Glutamatergic neuron (in vitro differentiated cells): ENCODE measurements around the gene DDX39A. TPM values are rescaled to one million over a fixed set of nuclear protein-coding genes. Genes with fewer than 3 reads are reported as not detected.

Experiments used
- DNase-seq: peaks from one replicate; pipeline ENCODE4 v3.0.0; 2022
- H3K27ac Mint-ChIP-seq: one replicate; pipeline ENCODE4 v1.8.0; 2020; ENCODE audit warnings: mild to moderate bottlenecking, mixed read lengths, inconsistent platforms; ENCODE audit not compliant: unreplicated experiment
- H3K27me3 Mint-ChIP-seq: one replicate; pipeline ENCODE4 v1.8.0; 2020; ENCODE audit warnings: mild to moderate bottlenecking, moderate library complexity, mixed read lengths, inconsistent platforms; ENCODE audit not compliant: unreplicated experiment
- H3K36me3 Mint-ChIP-seq: one replicate; pipeline ENCODE4 v1.8.0; 2020; ENCODE audit warnings: mild to moderate bottlenecking, mixed read lengths, inconsistent platforms; ENCODE audit not compliant: unreplicated experiment
- H3K4me1 Mint-ChIP-seq: one replicate; pipeline ENCODE4 v1.8.0; 2020; ENCODE audit warnings: mild to moderate bottlenecking, low read depth, mixed read lengths, inconsistent platforms; ENCODE audit not compliant: unreplicated experiment
- H3K4me3 Mint-ChIP-seq: one replicate; pipeline ENCODE4 v1.8.0; 2020; ENCODE audit warnings: mild to moderate bottlenecking, mixed read lengths, inconsistent platforms; ENCODE audit not compliant: unreplicated experiment
- H3K9me3 Mint-ChIP-seq: one replicate; pipeline ENCODE4 v1.8.0; 2020; ENCODE audit warnings: mild to moderate bottlenecking, moderate library complexity, mixed read lengths, inconsistent platforms; ENCODE audit not compliant: unreplicated experiment
- CTCF ChIP-seq: fragments of 200-600 bp; sonication (generic); IDR thresholded peaks from one replicate; pipeline ENCODE4 v1.5.0; 2021; ENCODE audit not compliant: partially characterized antibody, unreplicated experiment
- total RNA-seq: library from RNA; stranded (reverse); fragmentation: NEBNext Ultra II Directional; extraction: Animal tissue kit (Norgen Biotek cat#: 25700); gene quantifications from one replicate; pipeline ENCODE4 v1.2.1, GENCODE V29; 2021; ENCODE audit not compliant: unreplicated experiment

DDX39A gene
- total RNA-seq, 1 donor from 2014 or later = 103 TPM

GRCh38 chr19:14441041-14441938 is 22.1 kb upstream of the DDX39A start:
- H3K4me1 Mint-ChIP-seq = peaks cover 11% of the 10 kb centered on the region
- no peak overlapping the region for H3K4me3 Mint-ChIP-seq
- no peak for TF ChIP-seq CTCF
- H3K9me3 Mint-ChIP-seq = peaks cover 12% of the 10 kb centered on the region
- H3K27ac Mint-ChIP-seq = peak overlapping the region; percentile 26
- peaks cover 6% of the 10 kb centered on the region for H3K27me3 Mint-ChIP-seq
- H3K36me3 Mint-ChIP-seq = no peaks in the 10 kb centered on the region
- peak; percentile 65 for DNase-seq

GRCh38 chr19:14440049-14440448 is 20.9 kb upstream of the DDX39A start:
- Mint-ChIP-seq H3K4me1 (peaks cover 11% of the 10 kb centered on the region), H3K27ac (peak overlapping the region; percentile 43), H3K27me3 (peaks cover 6% of the 10 kb centered on the region), H3K9me3 (peaks cover 14% of the 10 kb centered on the region), H3K4me3 (peak overlapping the region; percentile 30), H3K36me3 (no peaks in the 10 kb centered on the region)
- DNase-seq = no peak
- no peak for TF ChIP-seq CTCF

GRCh38 chr19:14439014-14439413 is 19.9 kb upstream of the DDX39A start:
- Mint-ChIP-seq H3K27ac (no peak overlapping the region), H3K27me3 (peaks cover 8% of the 10 kb centered on the region), H3K36me3 (no peaks in the 10 kb centered on the region), H3K9me3 (peaks cover 14% of the 10 kb centered on the region), H3K4me3 (no peak overlapping the region), H3K4me1 (peaks cover 13% of the 10 kb centered on the region)
- DNase-seq = no peak
- no peak for TF ChIP-seq CTCF

GRCh38 chr19:14437578-14438140 is 18.5 kb upstream of the DDX39A start:
- DNase-seq = no peak
- Mint-ChIP-seq H3K9me3 (peaks cover 14% of the 10 kb centered on the region), H3K4me3 (no peak overlapping the region), H3K36me3 (no peaks in the 10 kb centered on the region), H3K27me3 (peaks cover 7% of the 10 kb centered on the region), H3K27ac (no peak overlapping the region), H3K4me1 (peaks cover 13% of the 10 kb centered on the region)
- TF ChIP-seq CTCF = no peak
